Colonic mucosa (tissue), 4 donors: Measurements from ENCODE around the gene PFKFB2. TPM values are rescaled to one million over a fixed set of nuclear protein-coding genes. Genes with fewer than 3 reads are reported as not detected.

Experiments used
- DNase-seq: peaks from one replicate; pipeline ENCODE4 v3.0.0-alpha.2; 2020
- H3K27ac ChIP-seq: fragments of 200-600 bp; one replicate; pipeline ENCODE4 v1.8.0; 2021
- H3K27me3 ChIP-seq: fragments of 200-600 bp; one replicate; pipeline ENCODE4 v1.8.0; 2021
- H3K36me3 ChIP-seq: fragments of 200-600 bp; one replicate; pipeline ENCODE4 v1.8.0; 2021
- H3K4me1 ChIP-seq: fragments of 200-600 bp; one replicate; pipeline ENCODE4 v1.8.0; 2021; ENCODE audit warnings: mild to moderate bottlenecking
- H3K4me3 ChIP-seq: fragments of 200-600 bp; one replicate; pipeline ENCODE4 v1.8.0; 2021
- H3K9ac ChIP-seq, 2 donors: one replicate each; pipeline ENCODE4 v1.7.0; 2013; ENCODE audit warnings: control low read depth in 2 of 2, low read depth in 2 of 2, low read length in 2 of 2
- H3K9me3 ChIP-seq: fragments of 200-600 bp; one replicate; pipeline ENCODE4 v1.8.0; 2021
- CTCF ChIP-seq: fragments of 200-600 bp; IDR thresholded peaks from one replicate; pipeline ENCODE4 v1.8.0; 2022; ENCODE audit warnings: antibody characterized with exemption, mild to moderate bottlenecking
- intact Hi-C: fragments of 100-400 bp; cut with DNase I; formaldehyde crosslinking; loops from one replicate; pipeline ENCODE4 v1.14.1; 2022
- total RNA-seq, 2 donors: library from RNA; stranded (reverse); fragmentation: NEBNext Ultra II Directional in 1 of 2; extraction: Animal tissue kit (Norgen Biotek cat#: 25700) in 1 of 2; gene quantifications; one replicate each; pipeline ENCODE4 v1.2.1, GENCODE V29; 2021
- donor health status: healthy.
- donor health status: DM: no; HTN: no; CAD: no.
- donor health status: DM: no; HTN: no; CAD: no.

Gene PFKFB2
- total RNA-seq, 2 donors from 2014 or later, result 52.1 to 88.5 TPM

GRCh38 chr1:207070811-207071210, 17.7 kb downstream of the PFKFB2 start:
- H3K27ac ChIP-seq, result no peak overlapping the region
- intact Hi-C loops, result no loop called here

DNA sequence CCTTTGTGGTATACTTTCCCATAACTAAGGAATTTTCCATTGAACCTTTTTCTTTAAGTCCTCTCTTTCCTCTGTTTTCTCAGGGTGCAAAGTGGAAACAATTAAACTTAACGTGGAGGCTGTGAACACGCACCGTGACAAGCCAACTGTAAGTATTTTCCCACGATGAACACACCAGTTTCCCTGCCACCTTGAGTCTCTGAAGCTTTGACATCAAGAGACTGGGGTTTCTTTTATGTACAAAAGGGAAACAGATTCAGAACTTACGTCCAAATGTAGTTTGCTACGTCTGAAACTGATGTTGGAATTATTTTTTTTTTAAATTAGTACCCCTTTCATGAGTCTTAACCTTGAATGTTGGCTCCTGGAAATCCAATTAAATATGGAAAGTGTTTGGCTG, 18.4 kb downstream of the PFKFB2 start:
- Histone ChIP-seq H3K9me3 (no peaks in the 10 kb centered on the region), H3K27me3 (no peaks in the 10 kb centered on the region), H3K27ac (no peak overlapping the region), H3K4me3 (no peak overlapping the region), H3K36me3 (peaks cover 5% of the 10 kb centered on the region), H3K4me1 (peaks cover 6% of the 10 kb centered on the region), H3K9ac (no peak overlapping the region)
- intact Hi-C loops, result no loop called here
- no peak for TF ChIP-seq CTCF
- DNase-seq, result no peak

More at GRCh38 chr1:207070811-207071210, 17.7 kb downstream of the PFKFB2 start:
- no peaks in the 10 kb centered on the region for H3K9me3 ChIP-seq
- H3K4me1 ChIP-seq, result peaks cover 6% of the 10 kb centered on the region
- TF ChIP-seq CTCF, result no peak
- no peak overlapping the region for H3K4me3 ChIP-seq
- no peaks in the 10 kb centered on the region for H3K27me3 ChIP-seq
- no peak for DNase-seq
- no peak overlapping the region for H3K9ac ChIP-seq
- H3K36me3 ChIP-seq, result peaks cover 5% of the 10 kb centered on the region

DNA sequence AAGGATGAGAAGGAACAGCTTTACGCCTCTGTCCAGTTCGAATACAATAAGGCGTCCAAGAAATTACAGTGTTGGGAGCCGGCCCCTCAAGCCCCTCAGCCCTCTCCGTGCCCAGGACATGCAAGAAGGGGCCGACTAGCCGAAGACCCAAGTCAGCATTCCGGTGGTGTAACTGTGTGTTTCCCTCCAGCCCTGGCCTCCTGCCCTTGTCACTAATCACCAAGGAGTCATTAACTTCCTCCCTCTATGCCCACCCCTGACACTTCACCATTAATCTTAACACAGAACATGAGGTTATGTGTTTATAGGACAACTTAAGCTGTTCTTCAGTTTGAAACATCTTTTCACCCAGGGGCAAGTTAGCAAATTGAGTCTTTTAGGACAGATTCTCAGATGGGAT, 19.2 kb downstream of the PFKFB2 start:
- Histone ChIP-seq H3K27me3 (no peaks in the 10 kb centered on the region), H3K9ac (no peak overlapping the region), H3K27ac (no peak overlapping the region), H3K4me3 (no peak overlapping the region), H3K4me1 (peaks cover 6% of the 10 kb centered on the region), H3K36me3 (peaks cover 5% of the 10 kb centered on the region), H3K9me3 (no peaks in the 10 kb centered on the region)
- no peak for TF ChIP-seq CTCF
- intact Hi-C loops, result no loop called here
- no peak for DNase-seq

GRCh38 chr1:207073906-207074820, 21.1 kb downstream of the PFKFB2 start:
- H3K9ac ChIP-seq, result no peak overlapping the region
- no peak for TF ChIP-seq CTCF
- no peak for DNase-seq
- H3K4me1 ChIP-seq, result no peaks in the 10 kb centered on the region
- H3K27ac ChIP-seq, result no peak overlapping the region
- no peaks in the 10 kb centered on the region for H3K9me3 ChIP-seq
- no peaks in the 10 kb centered on the region for H3K27me3 ChIP-seq
- H3K36me3 ChIP-seq, result peaks cover 5% of the 10 kb centered on the region
- intact Hi-C loops, result no loop called here
- no peak overlapping the region for H3K4me3 ChIP-seq

DNA sequence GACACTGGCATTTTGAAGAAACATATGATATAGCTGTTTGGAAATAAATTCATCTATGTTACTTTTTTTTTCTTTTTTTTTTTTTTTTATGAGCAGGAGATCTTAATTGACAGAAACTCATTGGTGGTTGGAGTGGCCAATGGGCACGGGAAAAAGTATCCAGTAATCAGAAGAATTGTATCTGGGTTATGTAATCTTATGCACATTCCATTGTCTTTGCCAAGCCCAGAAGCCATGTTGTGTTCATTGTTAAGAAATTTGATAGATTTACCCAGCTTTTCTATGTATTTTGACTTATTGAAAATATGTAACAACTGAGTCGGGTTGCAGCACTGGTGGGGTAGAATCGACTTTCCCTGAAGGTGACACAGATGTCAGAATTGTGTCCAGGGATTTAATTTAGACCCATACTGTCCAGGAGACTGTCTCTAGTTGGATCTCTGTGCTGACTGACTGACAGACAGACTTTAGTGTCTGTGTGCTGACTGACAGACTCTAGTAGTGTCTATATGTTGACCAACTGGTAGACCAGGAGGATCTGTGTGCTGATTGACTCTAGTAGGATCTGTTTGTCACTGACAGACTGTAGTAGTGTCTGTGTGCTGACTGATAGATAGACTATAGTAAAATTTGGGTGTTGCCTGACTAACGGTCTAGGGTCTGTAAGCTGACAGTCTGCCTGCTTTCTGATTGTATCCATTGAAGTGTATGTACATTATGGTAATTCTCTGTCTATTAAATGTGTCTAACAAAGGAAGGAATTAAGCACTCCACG, 23.3 kb downstream of the PFKFB2 start:
- Histone ChIP-seq H3K4me3 (no peak overlapping the region), H3K27me3 (no peaks in the 10 kb centered on the region), H3K9me3 (no peaks in the 10 kb centered on the region), H3K27ac (no peak overlapping the region), H3K9ac (no peak overlapping the region), H3K4me1 (no peaks in the 10 kb centered on the region), H3K36me3 (no peaks in the 10 kb centered on the region)
- intact Hi-C loops, result no loop called here
- no peak for TF ChIP-seq CTCF
- DNase-seq, result no peak
